H1 (cell line): ENCODE results near the gene RPTOR. TPM values are rescaled to one million over a fixed set of nuclear protein-coding genes. Genes with fewer than 3 reads are reported as not detected.

ENCODE experiments used
- JUN ChIP-seq: IDR thresholded peaks from 2 replicates; pipeline ENCODE4 v1.6.1; 2011; ENCODE audit warnings: low read depth, mild to moderate bottlenecking, improper control_type of control experiment, low read length
- POU5F1 ChIP-seq: IDR thresholded peaks from 2 replicates; pipeline ENCODE4 v1.6.1; 2011; ENCODE audit warnings: low read depth, mild to moderate bottlenecking, low read length, moderate library complexity
- polyA plus RNA-seq, 7 experiments: library from polyadenylated mRNA; depleted of rRNA in 3 of 7; stranded (reverse) in 5 of 7; unstranded in 2 of 7; fragments of >200 nt in 5 of 7; fragments of 200-250 nt in 2 of 7; gene quantifications; 1 replicate in 5 of 7; 2 replicates in 1 of 7; 4 replicates in 1 of 7; pipeline versions ENCODE4 v1.2.1 to v1.2.3, GENCODE V29; 2011 to 2013; ENCODE audit warnings: missing spikeins in 2 of 7, mixed read lengths in 2 of 7
- total RNA-seq: library from RNA; stranded (reverse); fragmentation: NEBNext Ultra II Directional; extraction: Animal tissue kit (Norgen Biotek cat#: 25700); gene quantifications from 2 replicates; pipeline ENCODE4 v1.2.1, GENCODE V29; 2021

RPTOR gene
- total and polyA plus RNA-seq, 2 of the 8 experiments (the other 6 are each of a cell fraction or from before 2014, with no cell fraction given), result 6.9 to 28.7 TPM

- TF ChIP-seq JUN (no peak), POU5F1 (no peak)
These were observed 300.6 kb downstream of the RPTOR start (continued) for GRCh38 chr17:80845069-80845862.
